SK-N-MC (cell line): ENCODE data around the gene STX12.

Source experiments
- EZH2 ChIP-seq: fragments of 200-600 bp; sonication (generic); IDR thresholded peaks from one replicate; pipeline ENCODE4 v1.6.1; 2017; ENCODE audit warnings: antibody characterized with exemption
- POLR2AphosphoS5 ChIP-seq: IDR thresholded peaks from 2 replicates; pipeline ENCODE4 v1.6.1; 2012; ENCODE audit warnings: mild to moderate bottlenecking, low read depth, low read length, borderline replicate concordance

DNA sequence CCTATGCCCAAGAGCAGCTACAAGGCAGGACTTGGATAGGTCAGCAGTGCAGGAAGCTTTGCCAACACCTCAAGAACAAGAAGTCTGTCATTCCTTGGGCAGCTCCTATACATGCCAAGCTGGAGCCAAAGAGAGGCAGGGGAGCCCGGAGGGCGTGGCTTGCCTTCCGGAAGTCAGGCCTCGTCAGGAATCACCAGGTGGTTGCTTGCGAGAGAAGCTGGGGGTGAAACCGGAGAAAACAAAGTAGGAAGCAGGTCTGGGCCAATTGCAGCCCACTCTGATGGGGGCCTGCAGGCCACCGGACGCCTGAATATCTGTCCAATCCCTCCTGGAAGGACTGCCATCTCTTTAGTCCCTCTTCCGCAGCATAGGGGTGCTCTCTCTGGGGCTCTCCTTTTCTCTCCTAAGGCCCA lies 48.1 kb upstream of the STX12 start:
- TF ChIP-seq EZH2 (no peak), POLR2AphosphoS5 (no peak)
